ENCODE data around the gene ITM2C.

The ITM2C gene

DNA sequence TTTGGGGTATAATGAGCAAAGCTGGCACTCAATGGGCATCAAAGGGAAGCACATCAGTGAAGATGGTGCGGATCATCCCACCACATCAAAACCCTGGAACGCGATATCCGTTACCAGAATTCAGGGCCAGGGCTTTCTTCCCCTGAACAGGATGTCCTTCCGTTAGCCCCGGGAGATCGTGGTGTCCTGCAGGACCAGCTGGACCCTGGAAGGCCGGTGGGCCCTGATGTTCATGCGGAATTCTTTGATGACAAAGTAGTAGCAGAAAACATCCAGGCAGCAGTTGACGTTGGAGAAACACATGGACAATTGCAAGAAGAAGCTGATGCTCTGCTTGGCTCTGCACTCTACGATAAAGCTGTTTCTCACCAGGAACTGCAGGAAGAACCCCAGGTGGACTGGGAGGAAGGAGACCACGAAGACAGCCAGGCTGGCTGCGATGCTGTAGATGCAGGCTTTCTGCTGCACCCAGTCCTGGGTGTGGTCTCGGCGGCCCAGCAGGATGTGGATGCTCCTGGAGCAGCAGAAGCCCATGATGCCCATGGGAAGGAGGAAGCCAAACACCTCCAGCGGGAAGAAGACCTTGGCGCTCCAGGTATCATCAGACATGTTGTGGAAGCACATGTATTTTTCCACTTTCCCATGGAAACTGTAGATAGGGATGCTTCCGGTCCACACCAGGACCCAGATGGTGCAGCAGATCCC is 45.3 kb downstream of the ITM2C start:
- Mint-ChIP-seq H3K36me3 (ENCODE audit: low read depth) (no peaks in the 10 kb centered on the region), H3K27ac (no peak overlapping the region), H3K4me1 (ENCODE audit: low read depth) (peaks cover 21% of the 10 kb centered on the region), H3K27me3 (ENCODE audit: low read depth) (peaks cover 67% of the 10 kb centered on the region), H3K4me3 (no peak overlapping the region), H3K9me3 (no peaks in the 10 kb centered on the region)

DNA sequence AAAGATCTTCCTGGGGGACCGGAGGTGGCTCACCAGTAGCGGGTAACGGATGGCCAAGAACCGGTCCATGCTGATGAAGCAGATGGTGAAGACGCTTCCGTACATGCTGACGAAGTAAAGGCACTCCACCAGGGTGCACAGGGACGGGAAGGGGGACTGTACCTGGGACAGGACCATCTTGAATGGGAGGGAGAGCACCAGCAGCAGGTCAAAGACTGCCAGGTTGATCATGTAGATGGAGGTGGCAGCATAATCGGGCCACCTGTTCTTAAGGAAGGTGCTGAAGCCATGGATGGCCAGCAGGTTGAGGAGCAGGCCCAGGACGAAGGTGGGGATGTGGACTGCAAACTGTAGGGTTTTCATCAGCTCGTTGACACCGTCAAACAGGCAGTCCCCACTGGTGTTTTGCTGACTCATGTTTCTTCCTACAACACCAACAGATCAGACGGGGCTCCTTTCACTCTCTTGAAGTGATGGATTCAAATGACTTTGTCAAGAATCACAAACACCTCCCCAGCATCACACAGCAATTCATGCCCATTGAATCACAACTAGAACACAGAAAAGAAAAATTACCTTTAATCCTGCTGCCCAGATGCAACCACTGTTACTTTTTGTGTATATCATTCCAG is 45.9 kb downstream of the ITM2C start:
- Mint-ChIP-seq H3K27me3 (ENCODE audit: low read depth) (peaks cover 67% of the 10 kb centered on the region), H3K27ac (no peak overlapping the region), H3K36me3 (ENCODE audit: low read depth) (no peaks in the 10 kb centered on the region), H3K9me3 (no peaks in the 10 kb centered on the region), H3K4me1 (ENCODE audit: low read depth) (peaks cover 18% of the 10 kb centered on the region), H3K4me3 (no peak overlapping the region)

DNA sequence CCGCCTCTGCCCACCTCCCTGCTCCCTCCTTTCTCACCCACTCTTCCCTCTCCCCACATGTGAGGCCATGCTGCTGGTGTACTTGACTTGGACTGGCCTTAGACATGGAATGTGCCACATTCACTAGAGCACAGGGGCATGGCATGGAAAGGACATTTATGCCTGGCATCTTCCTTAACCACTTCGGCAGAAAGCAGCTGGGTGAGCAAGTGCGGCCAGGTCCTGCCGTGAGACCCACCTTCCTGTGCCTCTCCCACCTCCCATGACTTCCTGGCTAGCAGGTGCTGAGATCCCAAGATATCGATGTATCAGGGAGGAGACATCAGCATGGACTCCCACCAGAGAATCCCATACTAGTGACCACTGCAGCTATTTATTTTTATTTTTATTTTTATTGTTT is 47.3 kb downstream of the ITM2C start:
- H3K36me3 Mint-ChIP-seq (ENCODE audit: low read depth): no peaks in the 10 kb centered on the region
- H3K4me3 Mint-ChIP-seq: no peak overlapping the region
- H3K27me3 Mint-ChIP-seq (ENCODE audit: low read depth): peaks cover 68% of the 10 kb centered on the region
- H3K27ac Mint-ChIP-seq: no peak overlapping the region
- H3K9me3 Mint-ChIP-seq: no peaks in the 10 kb centered on the region
- peaks cover 16% of the 10 kb centered on the region for H3K4me1 Mint-ChIP-seq (ENCODE audit: low read depth)

DNA sequence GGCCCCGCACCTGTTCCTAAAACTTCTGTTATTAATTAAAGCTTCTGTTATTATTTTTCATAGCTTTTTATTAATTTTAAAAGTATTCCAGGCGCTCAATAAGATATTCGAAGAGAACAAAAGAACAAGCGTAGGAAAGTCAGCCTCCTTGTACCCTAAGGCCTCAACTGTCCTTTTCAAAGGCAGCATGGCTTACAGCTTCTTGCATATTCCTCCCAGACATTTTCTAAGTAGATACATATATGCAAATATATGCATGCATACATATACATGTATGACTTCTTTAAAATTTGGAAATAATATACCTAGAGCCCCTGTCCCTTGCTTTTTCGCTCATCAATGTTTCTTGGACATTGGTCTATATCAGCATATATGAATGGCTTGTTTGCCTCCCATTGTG is 48.0 kb downstream of the ITM2C start:
- Mint-ChIP-seq H3K4me1 (ENCODE audit: low read depth) (peaks cover 16% of the 10 kb centered on the region), H3K36me3 (ENCODE audit: low read depth) (no peaks in the 10 kb centered on the region), H3K9me3 (no peaks in the 10 kb centered on the region), H3K27ac (no peak overlapping the region), H3K27me3 (ENCODE audit: low read depth) (peaks cover 72% of the 10 kb centered on the region), H3K4me3 (no peak overlapping the region)

DNA sequence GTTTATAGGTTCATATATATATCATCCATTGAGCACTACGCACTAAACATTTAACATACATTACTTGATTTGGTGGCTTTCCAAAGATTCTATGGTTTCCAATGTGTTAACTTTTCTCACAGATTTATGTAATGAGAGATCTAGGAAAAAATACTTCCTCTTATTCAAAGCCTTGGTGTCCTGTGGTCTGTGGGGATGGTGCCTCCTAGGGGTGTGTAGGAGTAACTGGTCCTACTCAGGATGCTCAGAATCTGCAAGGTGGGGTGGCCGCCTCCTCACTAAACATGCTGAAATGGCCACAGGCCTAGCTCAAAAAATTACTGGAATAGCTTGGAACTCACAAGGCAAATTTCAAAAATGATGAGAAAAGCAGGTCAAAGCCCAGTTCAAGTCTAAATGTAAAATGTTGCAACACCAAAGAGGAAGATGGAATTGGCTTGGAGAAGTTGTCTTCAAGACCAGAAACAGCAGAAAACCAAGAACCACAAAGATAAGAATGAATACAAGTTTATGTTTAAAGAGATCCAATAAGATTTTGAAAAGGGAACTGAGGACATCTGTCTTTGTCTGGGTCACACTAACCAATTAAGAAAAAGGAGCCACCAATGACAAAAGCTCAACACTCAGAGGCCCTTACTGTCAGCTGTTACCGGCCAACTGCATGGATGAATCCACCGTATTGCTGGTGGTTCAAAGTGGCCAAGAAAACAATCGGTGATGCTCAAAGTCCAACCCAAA is 48.8 kb downstream of the ITM2C start:
- Mint-ChIP-seq H3K4me1 (ENCODE audit: low read depth) (peaks cover 13% of the 10 kb centered on the region), H3K27me3 (ENCODE audit: low read depth) (peaks cover 76% of the 10 kb centered on the region), H3K36me3 (ENCODE audit: low read depth) (no peaks in the 10 kb centered on the region), H3K4me3 (no peak overlapping the region), H3K27ac (no peak overlapping the region), H3K9me3 (no peaks in the 10 kb centered on the region)

DNA sequence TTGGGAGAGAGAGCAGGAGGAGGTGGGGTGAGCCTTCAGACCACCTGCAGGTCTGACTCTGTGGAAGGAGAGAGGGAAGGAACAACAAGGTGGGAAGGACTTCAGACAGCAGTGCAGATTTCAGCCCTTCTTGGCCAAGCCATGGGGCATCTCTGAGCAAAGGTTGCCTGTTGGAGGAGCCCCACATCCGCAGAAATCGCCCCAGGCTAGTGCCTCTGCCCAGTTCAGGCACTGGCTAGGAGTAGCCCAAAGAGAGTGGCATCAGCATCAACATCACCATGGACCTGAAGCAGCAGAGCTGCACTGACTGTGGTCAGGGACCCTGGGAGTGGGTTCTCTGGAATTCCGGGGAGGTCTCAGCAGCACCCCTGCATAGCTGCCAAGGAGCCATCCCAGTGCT is 50.1 kb downstream of the ITM2C start:
- H3K27ac Mint-ChIP-seq: no peak overlapping the region
- H3K9me3 Mint-ChIP-seq: no peaks in the 10 kb centered on the region
- H3K27me3 Mint-ChIP-seq (ENCODE audit: low read depth): peaks cover 72% of the 10 kb centered on the region
- no peaks in the 10 kb centered on the region for H3K36me3 Mint-ChIP-seq (ENCODE audit: low read depth)
- peaks cover 3% of the 10 kb centered on the region for H3K4me1 Mint-ChIP-seq (ENCODE audit: low read depth)
- no peak overlapping the region for H3K4me3 Mint-ChIP-seq

DNA sequence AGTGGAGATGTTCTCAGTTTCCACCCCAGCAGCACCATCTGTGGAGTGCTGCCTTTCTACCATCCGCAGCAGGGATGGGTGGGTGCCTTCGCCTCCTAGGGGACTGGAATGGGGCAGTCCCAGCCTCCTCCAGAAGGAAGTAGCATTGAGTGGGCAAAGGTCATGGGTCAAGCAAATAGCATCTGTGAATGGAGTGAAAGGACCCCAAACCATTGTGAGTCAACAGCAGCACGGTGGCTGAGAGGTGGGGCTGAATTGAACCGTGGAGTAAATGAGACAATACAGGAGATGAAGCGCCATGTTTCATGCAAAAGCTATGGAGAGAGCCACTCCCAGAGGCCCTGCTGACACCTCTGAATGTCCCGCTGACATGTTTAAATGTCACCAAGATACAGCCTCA is 50.6 kb downstream of the ITM2C start:
- Mint-ChIP-seq H3K27ac (no peak overlapping the region), H3K9me3 (no peaks in the 10 kb centered on the region), H3K27me3 (ENCODE audit: low read depth) (peaks cover 74% of the 10 kb centered on the region), H3K36me3 (ENCODE audit: low read depth) (no peaks in the 10 kb centered on the region), H3K4me3 (no peak overlapping the region), H3K4me1 (ENCODE audit: low read depth) (peaks cover 6% of the 10 kb centered on the region)

DNA sequence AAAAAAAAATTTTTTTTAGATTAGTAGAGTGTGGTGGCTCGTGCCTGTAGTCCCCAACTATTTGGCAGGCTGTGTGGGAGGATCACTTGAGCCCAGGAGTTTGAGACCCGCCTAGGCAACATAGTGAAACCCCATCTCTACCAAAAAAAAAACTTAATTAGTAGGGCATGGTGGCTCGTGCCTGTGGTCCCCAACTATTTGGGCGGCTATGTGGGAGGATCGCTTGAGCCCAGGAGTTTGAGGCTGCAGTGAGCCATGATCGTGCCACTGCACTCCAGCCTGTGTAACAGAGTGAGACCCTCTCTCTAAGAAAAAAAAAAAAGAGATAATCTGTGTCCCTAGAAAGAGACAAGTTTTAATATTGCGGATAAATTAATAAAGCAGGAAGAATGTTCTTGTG is 51.5 kb downstream of the ITM2C start:
- H3K4me3 Mint-ChIP-seq: no peak overlapping the region
- peaks cover 74% of the 10 kb centered on the region for H3K27me3 Mint-ChIP-seq (ENCODE audit: low read depth)
- H3K27ac Mint-ChIP-seq: no peak overlapping the region
- H3K9me3 Mint-ChIP-seq: no peaks in the 10 kb centered on the region
- peaks cover 3% of the 10 kb centered on the region for H3K4me1 Mint-ChIP-seq (ENCODE audit: low read depth)
- H3K36me3 Mint-ChIP-seq (ENCODE audit: low read depth): no peaks in the 10 kb centered on the region

DNA sequence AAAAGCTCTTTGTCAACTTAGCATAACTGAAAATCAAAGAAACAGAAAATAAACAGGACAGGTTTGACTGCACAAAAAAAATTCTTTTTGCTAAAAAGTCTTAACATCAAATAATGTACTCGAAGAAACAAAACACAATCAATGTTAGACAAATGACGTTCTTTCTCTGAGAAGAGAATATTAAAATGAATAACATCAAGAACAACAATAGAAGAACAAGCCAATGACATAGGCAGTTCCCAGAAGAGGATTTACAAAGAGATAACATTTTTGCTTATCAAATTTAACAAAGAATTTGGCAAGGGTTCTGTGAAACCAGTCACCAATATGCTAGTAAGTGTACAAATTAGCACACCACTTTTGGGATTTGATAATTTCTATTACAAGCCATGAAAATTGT is 54.5 kb downstream of the ITM2C start:
- peaks cover 13% of the 10 kb centered on the region for H3K4me1 Mint-ChIP-seq (ENCODE audit: low read depth)

DNA sequence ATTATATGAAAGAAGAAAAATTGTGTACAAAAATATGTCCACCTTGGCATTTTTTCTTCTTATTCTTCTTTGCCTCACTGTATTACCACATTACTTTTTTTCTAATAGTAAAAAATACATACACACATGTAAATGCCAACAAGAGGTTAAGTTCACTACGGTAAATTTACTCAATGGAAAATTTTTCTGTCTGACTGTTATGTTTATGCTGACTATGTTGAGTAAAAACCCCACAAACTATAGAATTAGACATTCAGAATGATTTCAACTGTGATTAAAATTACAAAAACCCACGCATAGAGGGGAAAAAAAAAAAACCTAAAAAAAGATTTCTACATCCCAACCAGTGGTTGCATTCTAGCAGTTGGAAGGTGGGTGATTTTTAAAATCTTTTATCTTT is 54.9 kb downstream of the ITM2C start:
- H3K36me3 Mint-ChIP-seq (ENCODE audit: low read depth): no peaks in the 10 kb centered on the region
- no peak overlapping the region for H3K27ac Mint-ChIP-seq
- H3K27me3 Mint-ChIP-seq (ENCODE audit: low read depth): peaks cover 79% of the 10 kb centered on the region
- peaks cover 17% of the 10 kb centered on the region for H3K4me1 Mint-ChIP-seq (ENCODE audit: low read depth)
- H3K4me3 Mint-ChIP-seq: no peak overlapping the region
- H3K9me3 Mint-ChIP-seq: no peaks in the 10 kb centered on the region

More for the DNA sequence above, 54.5 kb downstream of the ITM2C start:
- no peaks in the 10 kb centered on the region for H3K36me3 Mint-ChIP-seq (ENCODE audit: low read depth)
- H3K27me3 Mint-ChIP-seq (ENCODE audit: low read depth): peaks cover 83% of the 10 kb centered on the region
- H3K4me3 Mint-ChIP-seq: no peak overlapping the region
- no peaks in the 10 kb centered on the region for H3K9me3 Mint-ChIP-seq
- H3K27ac Mint-ChIP-seq: no peak overlapping the region

DNA sequence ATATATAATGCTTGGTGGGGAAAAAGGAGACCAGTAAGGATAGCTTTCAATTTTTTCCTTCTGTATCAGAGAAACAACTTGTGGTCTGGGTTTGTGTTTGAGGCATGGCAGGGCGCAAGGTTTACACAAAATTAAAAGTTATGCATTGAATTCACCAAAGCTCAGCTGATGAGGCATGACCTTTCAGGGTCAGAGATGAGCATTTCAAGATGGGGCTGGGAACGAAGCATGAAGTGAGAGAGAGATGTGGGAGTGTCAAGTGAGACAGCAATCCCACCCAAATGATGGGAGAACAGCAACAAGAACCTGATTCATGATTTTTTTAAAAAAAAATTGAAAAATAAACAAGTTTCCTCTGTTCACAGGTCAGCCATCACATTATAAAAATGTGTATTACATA is 55.4 kb downstream of the ITM2C start:
- Mint-ChIP-seq H3K27me3 (ENCODE audit: low read depth) (peaks cover 74% of the 10 kb centered on the region), H3K4me3 (no peak overlapping the region), H3K27ac (no peak overlapping the region)

DNA sequence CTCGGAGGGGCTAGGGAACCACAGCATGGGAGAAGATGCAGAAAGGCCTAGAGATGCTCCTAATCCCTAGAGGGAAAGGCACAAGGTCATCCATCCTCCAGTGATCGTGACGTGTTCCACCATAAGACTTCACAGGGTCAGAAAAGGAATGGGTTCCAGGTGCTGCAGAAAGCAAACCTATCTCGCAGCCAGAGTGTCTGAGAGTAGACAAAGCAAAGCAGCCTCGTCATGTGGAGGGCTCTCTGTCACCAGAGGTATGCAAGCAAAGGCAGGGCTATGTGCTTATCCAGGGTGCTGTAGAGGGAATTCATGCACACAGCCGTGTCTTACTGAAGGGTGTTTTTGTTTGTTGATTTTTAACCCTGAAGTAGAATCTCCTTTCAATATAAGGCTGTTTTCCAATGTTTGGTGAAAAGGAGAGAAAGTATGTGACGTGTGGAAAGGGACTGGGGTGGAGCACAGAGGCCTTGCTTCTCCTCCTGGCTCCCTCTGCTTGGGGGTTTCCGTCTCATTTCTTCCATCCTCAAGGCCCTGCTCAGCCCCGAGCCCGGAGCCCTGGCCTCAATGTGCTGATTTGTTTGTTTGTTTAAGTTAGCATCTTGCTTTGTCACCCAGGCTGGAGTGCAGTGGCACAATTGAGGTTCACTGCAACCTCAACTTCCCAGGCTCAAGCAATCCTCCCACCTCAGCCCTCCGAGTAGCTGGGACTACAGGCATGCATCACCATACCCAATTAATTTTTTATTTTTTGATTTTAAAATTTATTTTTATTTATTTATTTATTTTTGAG is 57.3 kb downstream of the ITM2C start:
- no peak overlapping the region for H3K27ac Mint-ChIP-seq
- H3K4me1 Mint-ChIP-seq (ENCODE audit: low read depth): peaks cover 27% of the 10 kb centered on the region
- H3K4me3 Mint-ChIP-seq: no peak overlapping the region
- H3K9me3 Mint-ChIP-seq: no peaks in the 10 kb centered on the region
- H3K36me3 Mint-ChIP-seq (ENCODE audit: low read depth): no peaks in the 10 kb centered on the region
- H3K27me3 Mint-ChIP-seq (ENCODE audit: low read depth): peaks cover 58% of the 10 kb centered on the region

More for the DNA sequence above, 55.4 kb downstream of the ITM2C start:
- Mint-ChIP-seq H3K9me3 (no peaks in the 10 kb centered on the region), H3K36me3 (ENCODE audit: low read depth) (no peaks in the 10 kb centered on the region), H3K4me1 (ENCODE audit: low read depth) (peaks cover 22% of the 10 kb centered on the region)

DNA sequence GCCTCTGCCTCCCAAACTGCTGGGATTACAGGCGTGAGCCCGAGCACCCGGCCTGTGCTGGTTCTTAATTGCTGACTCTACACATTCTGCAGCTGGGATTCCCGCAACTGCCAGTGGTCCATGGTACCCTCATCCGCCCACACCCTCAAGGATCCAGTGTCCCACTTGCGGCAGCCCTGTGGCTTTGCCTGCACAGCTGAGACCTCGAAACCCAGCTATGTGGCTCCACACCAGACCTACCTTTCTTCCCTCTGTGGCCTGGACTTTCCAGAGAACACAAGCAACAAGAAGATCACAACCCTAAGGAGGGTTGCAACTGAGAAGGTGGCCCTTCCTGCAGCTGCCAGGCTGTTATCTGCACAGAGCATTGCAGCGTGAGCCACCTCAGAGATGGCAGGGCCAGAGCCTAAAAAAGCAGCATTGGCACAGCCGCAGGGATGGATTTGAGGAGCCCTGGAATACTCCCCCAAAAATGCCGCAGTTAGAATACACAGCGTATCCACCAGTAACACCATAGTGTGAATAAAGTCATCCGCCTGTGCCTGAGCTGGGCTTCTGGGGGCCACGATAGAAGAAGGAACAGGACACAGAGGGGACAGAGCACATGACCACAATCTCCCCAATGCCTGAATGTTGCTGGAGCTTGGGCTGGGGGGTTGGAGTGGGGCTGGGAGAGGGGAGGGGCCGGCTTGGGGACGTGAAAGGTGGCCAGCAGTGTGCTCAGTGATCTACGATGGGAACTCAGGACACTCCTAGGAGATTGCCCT is 58.4 kb downstream of the ITM2C start:
- Mint-ChIP-seq H3K36me3 (ENCODE audit: low read depth) (no peaks in the 10 kb centered on the region), H3K4me1 (ENCODE audit: low read depth) (peaks cover 29% of the 10 kb centered on the region), H3K4me3 (no peak overlapping the region), H3K27me3 (ENCODE audit: low read depth) (peaks cover 51% of the 10 kb centered on the region), H3K27ac (no peak overlapping the region), H3K9me3 (no peaks in the 10 kb centered on the region)

DNA sequence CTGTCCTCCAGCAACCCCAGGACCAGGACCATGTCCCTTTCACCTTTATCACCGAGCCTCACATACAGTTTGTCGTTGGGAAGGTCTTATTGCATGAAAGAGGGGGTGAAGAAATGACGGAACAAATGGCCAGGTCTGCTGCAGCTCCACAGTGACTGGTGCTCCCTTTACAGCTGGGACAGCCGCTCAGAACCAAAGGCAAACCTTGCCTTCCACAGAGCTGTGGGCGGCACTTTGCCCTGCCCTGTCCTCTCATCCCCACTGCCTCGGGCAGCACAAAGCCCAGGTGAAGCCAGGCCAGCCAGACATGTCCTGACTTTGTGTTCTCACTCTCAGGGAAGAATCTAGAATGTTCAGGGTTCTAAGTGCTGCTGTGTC is 59.3 kb downstream of the ITM2C start:
- peaks cover 42% of the 10 kb centered on the region for H3K27me3 Mint-ChIP-seq (ENCODE audit: low read depth)
- no peaks in the 10 kb centered on the region for H3K36me3 Mint-ChIP-seq (ENCODE audit: low read depth)
- H3K4me1 Mint-ChIP-seq (ENCODE audit: low read depth): peaks cover 29% of the 10 kb centered on the region
- H3K9me3 Mint-ChIP-seq: no peaks in the 10 kb centered on the region
- H3K4me3 Mint-ChIP-seq: no peak overlapping the region
- H3K27ac Mint-ChIP-seq: no peak overlapping the region

Measured in T-helper 1 cell treated with Interleukin-12 subunit alpha and Interleukin-12 subunit beta and Interleukin-4 antibody, amounts not matched to agents 30 μg/mL and 1 μg/mL, for 36 hours (primary cell).